Lower lobe of right lung (tissue), 2 donors: ENCODE results near the gene BPNT1. TPM values are rescaled to one million over a fixed set of nuclear protein-coding genes. Genes with fewer than 3 reads are reported as not detected.

Experiments used
- ATAC-seq, 2 donors: fragments of 200-7000 bp; cut with Tn5 transposase; one replicate each; pipeline ENCODE4 v1.9.1; 2020 to 2022; ENCODE audit warnings: mild to moderate bottlenecking in 2 of 2, moderate library complexity in 2 of 2
- DNase-seq: peaks from one replicate; pipeline ENCODE4 v3.0.0-alpha.2; 2020
- H3K27ac ChIP-seq: fragments of 200-600 bp; one replicate; pipeline ENCODE4 v1.8.0; 2022
- H3K27me3 ChIP-seq: fragments of 200-600 bp; one replicate; pipeline ENCODE4 v1.8.0; 2022; ENCODE audit warnings: low read depth
- H3K36me3 ChIP-seq: fragments of 200-600 bp; one replicate; pipeline ENCODE4 v1.8.0; 2022; ENCODE audit warnings: mild to moderate bottlenecking
- H3K4me1 ChIP-seq: fragments of 200-600 bp; one replicate; pipeline ENCODE4 v1.8.0; 2022
- H3K4me3 ChIP-seq: fragments of 200-600 bp; one replicate; pipeline ENCODE4 v1.8.0; 2022; ENCODE audit warnings: mild to moderate bottlenecking
- H3K9me3 ChIP-seq: fragments of 200-600 bp; one replicate; pipeline ENCODE4 v1.8.0; 2022
- CTCF ChIP-seq: fragments of 200-600 bp; IDR thresholded peaks from one replicate; pipeline ENCODE4 v1.8.0; 2022; ENCODE audit warnings: antibody characterized with exemption, mild to moderate bottlenecking
- intact Hi-C: fragments of 100-400 bp; cut with DNase I; formaldehyde crosslinking; loops from one replicate; pipeline ENCODE4 v1.11.0; 2022
- total RNA-seq: library from RNA; stranded (reverse); fragmentation: NEBNext Ultra II Directional; extraction: Animal tissue kit (Norgen Biotek cat#: 25700); gene quantifications from one replicate; pipeline ENCODE4 v1.2.1, GENCODE V29; 2021
- donor health status: DM: no; HTN: yes; CAD: no; lungs with severe emphysema.

BPNT1 gene
- total RNA-seq, 1 donor from 2014 or later, result 23.5 TPM

- intact Hi-C loops, result no loop called here
- Histone ChIP-seq H3K4me3 (no peak overlapping the region), H3K27ac (no peak overlapping the region), H3K9me3 (no peaks in the 10 kb centered on the region), H3K4me1 (no peaks in the 10 kb centered on the region), H3K36me3 (peaks cover 68% of the 10 kb centered on the region), H3K27me3 (no peaks in the 10 kb centered on the region)
- no peak for DNase-seq
- no peak for ATAC-seq
- no peak for TF ChIP-seq CTCF
Measured at GRCh38 chr1:220032911-220033310, 56.7 kb downstream of the BPNT1 start.

- Histone ChIP-seq H3K4me3 (no peak overlapping the region), H3K36me3 (peaks cover 79% of the 10 kb centered on the region), H3K27ac (no peak overlapping the region), H3K27me3 (no peaks in the 10 kb centered on the region), H3K9me3 (no peaks in the 10 kb centered on the region), H3K4me1 (no peaks in the 10 kb centered on the region)
- no peak for TF ChIP-seq CTCF
- no peak for DNase-seq
- intact Hi-C loops, result no loop called here
- ATAC-seq, result no peak
Measured at GRCh38 chr1:220031287-220031686, 58.3 kb downstream of the BPNT1 start.

GRCh38 chr1:220028346-220028895 lies 61.2 kb downstream of the BPNT1 start:
- ATAC-seq (no peak), DNase-seq (no peak)
- H3K9me3 ChIP-seq, result no peaks in the 10 kb centered on the region
- peaks cover 92% of the 10 kb centered on the region for H3K36me3 ChIP-seq
- no peak for TF ChIP-seq CTCF
- H3K4me3 ChIP-seq, result no peak overlapping the region
- intact Hi-C loops, result no loop called here
- no peak overlapping the region for H3K27ac ChIP-seq
- H3K27me3 ChIP-seq, result no peaks in the 10 kb centered on the region
- no peaks in the 10 kb centered on the region for H3K4me1 ChIP-seq

GRCh38 chr1:220019071-220019470 lies 70.5 kb downstream of the BPNT1 start:
- Histone ChIP-seq H3K36me3 (peaks cover 95% of the 10 kb centered on the region), H3K27me3 (no peaks in the 10 kb centered on the region)
- no peak for TF ChIP-seq CTCF

GRCh38 chr1:220013497-220013896 lies 76.1 kb downstream of the BPNT1 start:
- ATAC-seq, result no peak
- no peaks in the 10 kb centered on the region for H3K4me1 ChIP-seq
- intact Hi-C loops, result no loop called here
- no peak for DNase-seq
- H3K27me3 ChIP-seq, result no peaks in the 10 kb centered on the region
- no peak overlapping the region for H3K27ac ChIP-seq
- H3K9me3 ChIP-seq, result no peaks in the 10 kb centered on the region
- peaks cover 95% of the 10 kb centered on the region for H3K36me3 ChIP-seq
- TF ChIP-seq CTCF, result no peak
- no peak overlapping the region for H3K4me3 ChIP-seq

More at GRCh38 chr1:220019071-220019470, 70.5 kb downstream of the BPNT1 start:
- Histone ChIP-seq H3K9me3 (no peaks in the 10 kb centered on the region), H3K4me3 (no peak overlapping the region), H3K27ac (no peak overlapping the region), H3K4me1 (no peaks in the 10 kb centered on the region)
- ATAC-seq (no peak), DNase-seq (no peak)
- intact Hi-C loops, result no loop called here

GRCh38 chr1:220012259-220012658 lies 77.3 kb downstream of the BPNT1 start:
- no peak for ATAC-seq
- H3K36me3 ChIP-seq, result peaks cover 94% of the 10 kb centered on the region
- DNase-seq, result no peak

More at GRCh38 chr1:220012259-220012658, 77.3 kb downstream of the BPNT1 start:
- Histone ChIP-seq H3K27ac (no peak overlapping the region), H3K4me1 (no peaks in the 10 kb centered on the region), H3K9me3 (no peaks in the 10 kb centered on the region), H3K4me3 (no peak overlapping the region), H3K27me3 (no peaks in the 10 kb centered on the region)
- no peak for TF ChIP-seq CTCF
- intact Hi-C loops, result no loop called here
